WTC11 (cell line): ENCODE results near the gene AQP11. TPM values are rescaled to one million over a fixed set of nuclear protein-coding genes. Genes with fewer than 3 reads are reported as not detected.

Source experiments
- ATAC-seq: fragments of 200-7000 bp; cut with Tn5 transposase; 2 replicates; pipeline ENCODE4 v1.10.0; 2021; ENCODE audit warnings: mild to moderate bottlenecking, moderate library complexity
- CTCF ChIA-PET: fragments of 300-600 bp; sonication (Branson Sonifier 250); formaldehyde crosslinking; loops from one replicate; lab custom pipeline; 2021; ENCODE audit warnings: antibody characterized with exemption; lab: Charles Lee
- POLR2A ChIA-PET: fragments of 350-600 bp; sonication (Branson Sonifier 250); formaldehyde crosslinking; loops from one replicate; lab custom pipeline; 2021; ENCODE audit warnings: antibody characterized with exemption; lab: Charles Lee
- DNase-seq: peaks from one replicate; pipeline ENCODE4 v3.0.0; 2021; ENCODE audit warnings: low spot score
- H3K27ac Mint-ChIP-seq: 2 replicates; pipeline ENCODE4 v1.8.0; 2021; ENCODE audit warnings: mixed read lengths
- H3K27me3 Mint-ChIP-seq: 2 replicates; pipeline ENCODE4 v1.8.0; 2021; ENCODE audit warnings: low read depth, mild to moderate bottlenecking, moderate library complexity, mixed read lengths
- H3K36me3 Mint-ChIP-seq: 2 replicates; pipeline ENCODE4 v1.8.0; 2021; ENCODE audit warnings: mixed read lengths
- H3K4me1 Mint-ChIP-seq: 2 replicates; pipeline ENCODE4 v1.8.0; 2022; ENCODE audit warnings: mixed read lengths
- H3K4me3 Mint-ChIP-seq: 2 replicates; pipeline ENCODE4 v1.8.0; 2021; ENCODE audit warnings: mild to moderate bottlenecking, moderate library complexity, mixed read lengths
- H3K9me3 Mint-ChIP-seq: 2 replicates; pipeline ENCODE4 v1.8.0; 2021; ENCODE audit warnings: mixed read lengths
- AR ChIP-seq: fragments of 250-450 bp; sonication (Bioruptor Pico); IDR thresholded peaks from 2 replicates; pipeline ENCODE4 v1.9.0; 2021; ENCODE audit warnings: mild to moderate bottlenecking
- CREB1 ChIP-seq: sonication (generic); formaldehyde crosslinking; IDR thresholded peaks from 2 replicates; pipeline ENCODE4 v1.8.0; 2023; ENCODE audit warnings: mild to moderate bottlenecking, missing genetic modification reagents
- JUN ChIP-seq: sonication (generic); formaldehyde crosslinking; IDR thresholded peaks from 2 replicates; pipeline ENCODE4 v1.8.0; 2023; ENCODE audit warnings: mild to moderate bottlenecking, missing genetic modification reagents
- ZNF138 ChIP-seq: sonication (generic); formaldehyde crosslinking; conservative IDR thresholded peaks from 2 replicates; pipeline ENCODE4 v1.8.1; 2022; ENCODE audit warnings: mild to moderate bottlenecking, moderate library complexity, missing genetic modification reagents
- total RNA-seq: library from RNA; stranded (reverse); gene quantifications from 3 replicates; pipeline ENCODE4 v1.2.3, GENCODE V29; 2021
- TF ChIP-seq, protein P1 (sequence below): sonication (generic); formaldehyde crosslinking; IDR thresholded peaks from 2 replicates; pipeline ENCODE4 v1.8.0; 2023; ENCODE audit warnings: mild to moderate bottlenecking, missing genetic modification reagents
- TF ChIP-seq, protein P2 (sequence below): sonication (generic); formaldehyde crosslinking; IDR thresholded peaks from 2 replicates; pipeline ENCODE4 v1.8.0; 2022; ENCODE audit warnings: missing genetic modification reagents
- TF ChIP-seq, protein P3 (sequence below): sonication (generic); formaldehyde crosslinking; IDR thresholded peaks from 2 replicates; pipeline ENCODE4 v1.8.1; 2022; ENCODE audit warnings: mild to moderate bottlenecking, moderate library complexity, missing genetic modification reagents
- TF ChIP-seq, protein P4 (sequence below): sonication (generic); formaldehyde crosslinking; IDR thresholded peaks from 2 replicates; pipeline ENCODE4 v1.8.0; 2022; ENCODE audit warnings: mild to moderate bottlenecking, missing genetic modification reagents

AQP11 gene
- total RNA-seq, 1 experiment from 2014 or later, result 1.2 TPM

GRCh38 chr11:77580712-77581337 lies 8.9 kb upstream of the AQP11 start:
- peaks cover 67% of the 10 kb centered on the region for H3K9me3 Mint-ChIP-seq

GRCh38 chr11:77589181-77589520 lies 602 bp upstream of the AQP11 start:
- H3K27me3 Mint-ChIP-seq, result peaks cover 30% of the 10 kb centered on the region
- peaks cover 23% of the 10 kb centered on the region for H3K9me3 Mint-ChIP-seq
- ATAC-seq (peak; percentile 5), DNase-seq (no peak)
- CTCF ChIA-PET, result interaction anchor here (0.6 to 2.1 kb wide), 5 partner anchors 177 to 462 kb away, joined by 3 to 9 read pairs (median 5); partner anchors contain the start of gene MYO7A
- H3K4me1 Mint-ChIP-seq, result peaks cover 12% of the 10 kb centered on the region
- H3K36me3 Mint-ChIP-seq, result peaks cover 15% of the 10 kb centered on the region
- TF ChIP-seq, protein P1, sequence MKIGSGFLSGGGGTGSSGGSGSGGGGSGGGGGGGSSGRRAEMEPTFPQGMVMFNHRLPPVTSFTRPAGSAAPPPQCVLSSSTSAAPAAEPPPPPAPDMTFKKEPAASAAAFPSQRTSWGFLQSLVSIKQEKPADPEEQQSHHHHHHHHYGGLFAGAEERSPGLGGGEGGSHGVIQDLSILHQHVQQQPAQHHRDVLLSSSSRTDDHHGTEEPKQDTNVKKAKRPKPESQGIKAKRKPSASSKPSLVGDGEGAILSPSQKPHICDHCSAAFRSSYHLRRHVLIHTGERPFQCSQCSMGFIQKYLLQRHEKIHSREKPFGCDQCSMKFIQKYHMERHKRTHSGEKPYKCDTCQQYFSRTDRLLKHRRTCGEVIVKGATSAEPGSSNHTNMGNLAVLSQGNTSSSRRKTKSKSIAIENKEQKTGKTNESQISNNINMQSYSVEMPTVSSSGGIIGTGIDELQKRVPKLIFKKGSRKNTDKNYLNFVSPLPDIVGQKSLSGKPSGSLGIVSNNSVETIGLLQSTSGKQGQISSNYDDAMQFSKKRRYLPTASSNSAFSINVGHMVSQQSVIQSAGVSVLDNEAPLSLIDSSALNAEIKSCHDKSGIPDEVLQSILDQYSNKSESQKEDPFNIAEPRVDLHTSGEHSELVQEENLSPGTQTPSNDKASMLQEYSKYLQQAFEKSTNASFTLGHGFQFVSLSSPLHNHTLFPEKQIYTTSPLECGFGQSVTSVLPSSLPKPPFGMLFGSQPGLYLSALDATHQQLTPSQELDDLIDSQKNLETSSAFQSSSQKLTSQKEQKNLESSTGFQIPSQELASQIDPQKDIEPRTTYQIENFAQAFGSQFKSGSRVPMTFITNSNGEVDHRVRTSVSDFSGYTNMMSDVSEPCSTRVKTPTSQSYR (CRISPR knock-in tag), result no peak
- no peak for TF ChIP-seq ZNF138 (CRISPR knock-in tag)
- TF ChIP-seq AR (CRISPR knock-in tag), result no peak
- H3K27ac Mint-ChIP-seq, result no peak overlapping the region
- H3K4me3 Mint-ChIP-seq, result peak overlapping the region; percentile 80
- POLR2A ChIA-PET, result interaction anchor here (1.2 to 1.9 kb wide), 2 partner anchors 49 to 394 kb away, joined by 3 to 6 read pairs; partner anchors contain the start of gene CLNS1A

More at GRCh38 chr11:77580712-77581337, 8.9 kb upstream of the AQP11 start:
- peaks cover 66% of the 10 kb centered on the region for H3K36me3 Mint-ChIP-seq
- TF ChIP-seq, protein P2, sequence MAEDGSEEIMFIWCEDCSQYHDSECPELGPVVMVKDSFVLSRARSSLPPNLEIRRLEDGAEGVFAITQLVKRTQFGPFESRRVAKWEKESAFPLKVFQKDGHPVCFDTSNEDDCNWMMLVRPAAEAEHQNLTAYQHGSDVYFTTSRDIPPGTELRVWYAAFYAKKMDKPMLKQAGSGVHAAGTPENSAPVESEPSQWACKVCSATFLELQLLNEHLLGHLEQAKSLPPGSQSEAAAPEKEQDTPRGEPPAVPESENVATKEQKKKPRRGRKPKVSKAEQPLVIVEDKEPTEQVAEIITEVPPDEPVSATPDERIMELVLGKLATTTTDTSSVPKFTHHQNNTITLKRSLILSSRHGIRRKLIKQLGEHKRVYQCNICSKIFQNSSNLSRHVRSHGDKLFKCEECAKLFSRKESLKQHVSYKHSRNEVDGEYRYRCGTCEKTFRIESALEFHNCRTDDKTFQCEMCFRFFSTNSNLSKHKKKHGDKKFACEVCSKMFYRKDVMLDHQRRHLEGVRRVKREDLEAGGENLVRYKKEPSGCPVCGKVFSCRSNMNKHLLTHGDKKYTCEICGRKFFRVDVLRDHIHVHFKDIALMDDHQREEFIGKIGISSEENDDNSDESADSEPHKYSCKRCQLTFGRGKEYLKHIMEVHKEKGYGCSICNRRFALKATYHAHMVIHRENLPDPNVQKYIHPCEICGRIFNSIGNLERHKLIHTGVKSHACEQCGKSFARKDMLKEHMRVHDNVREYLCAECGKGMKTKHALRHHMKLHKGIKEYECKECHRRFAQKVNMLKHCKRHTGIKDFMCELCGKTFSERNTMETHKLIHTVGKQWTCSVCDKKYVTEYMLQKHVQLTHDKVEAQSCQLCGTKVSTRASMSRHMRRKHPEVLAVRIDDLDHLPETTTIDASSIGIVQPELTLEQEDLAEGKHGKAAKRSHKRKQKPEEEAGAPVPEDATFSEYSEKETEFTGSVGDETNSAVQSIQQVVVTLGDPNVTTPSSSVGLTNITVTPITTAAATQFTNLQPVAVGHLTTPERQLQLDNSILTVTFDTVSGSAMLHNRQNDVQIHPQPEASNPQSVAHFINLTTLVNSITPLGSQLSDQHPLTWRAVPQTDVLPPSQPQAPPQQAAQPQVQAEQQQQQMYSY, result no peak
- TF ChIP-seq, protein P3, sequence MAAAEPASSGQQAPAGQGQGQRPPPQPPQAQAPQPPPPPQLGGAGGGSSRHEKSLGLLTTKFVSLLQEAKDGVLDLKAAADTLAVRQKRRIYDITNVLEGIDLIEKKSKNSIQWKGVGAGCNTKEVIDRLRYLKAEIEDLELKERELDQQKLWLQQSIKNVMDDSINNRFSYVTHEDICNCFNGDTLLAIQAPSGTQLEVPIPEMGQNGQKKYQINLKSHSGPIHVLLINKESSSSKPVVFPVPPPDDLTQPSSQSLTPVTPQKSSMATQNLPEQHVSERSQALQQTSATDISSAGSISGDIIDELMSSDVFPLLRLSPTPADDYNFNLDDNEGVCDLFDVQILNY (CRISPR knock-in tag), result no peak
- ChIA-PET POLR2A (no interaction called here), CTCF (no interaction called here)
- DNase-seq, result no peak
- no peak for ATAC-seq
- no peak overlapping the region for H3K27ac Mint-ChIP-seq
- H3K27me3 Mint-ChIP-seq, result peaks cover 7% of the 10 kb centered on the region
- H3K4me1 Mint-ChIP-seq, result peaks cover 6% of the 10 kb centered on the region
- no peak overlapping the region for H3K4me3 Mint-ChIP-seq

- H3K4me3 Mint-ChIP-seq, result peak overlapping the region; percentile 84
- DNase-seq (peak; percentile 34), ATAC-seq (peak; percentile 47)
- peak overlapping the region; percentile 81; the same call in 1 of the 2 replicates for H3K27ac Mint-ChIP-seq
- peaks cover 16% of the 10 kb centered on the region for H3K9me3 Mint-ChIP-seq
- peaks cover 9% of the 10 kb centered on the region for H3K36me3 Mint-ChIP-seq
- peaks cover 12% of the 10 kb centered on the region for H3K4me1 Mint-ChIP-seq
- TF ChIP-seq JUN (CRISPR knock-in tag), result no peak
- TF ChIP-seq CREB1 (CRISPR knock-in tag), result peak; percentile 71
- TF ChIP-seq, protein P4, sequence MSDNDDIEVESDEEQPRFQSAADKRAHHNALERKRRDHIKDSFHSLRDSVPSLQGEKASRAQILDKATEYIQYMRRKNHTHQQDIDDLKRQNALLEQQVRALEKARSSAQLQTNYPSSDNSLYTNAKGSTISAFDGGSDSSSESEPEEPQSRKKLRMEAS, result peak; percentile 83
- POLR2A ChIA-PET, result interaction anchor here (0.6 to 1.9 kb wide), 7 partner anchors 12 to 543 kb away, joined by 3 to 6 read pairs (median 3); partner anchors contain the start of gene CLNS1A
- CTCF ChIA-PET, result interaction anchor here (0.6 to 2.1 kb wide), 16 partner anchors 14 to 463 kb away, joined by 3 to 9 read pairs (median 4); partner anchors contain the start of gene MYO7A
- H3K27me3 Mint-ChIP-seq, result peaks cover 30% of the 10 kb centered on the region
These were observed 535 bp downstream of the AQP11 start for GRCh38 chr11:77590194-77590782.
